PC-9 (cell line): ENCODE measurements around the gene KRTAP10-7. TPM values are rescaled to one million over a fixed set of nuclear protein-coding genes. Genes with fewer than 3 reads are reported as not detected.
"Not testable (repeated sequence)": the region's sequence is repeated elsewhere in the genome, so short reads cannot be mapped to it uniquely, and the experiment has no call there.

Experiments
- BruUV-seq: library from RNA; stranded (reverse); fragments of 400-500 nt; replicated peaks from 2 replicates; lab custom pipeline; 2021; lab: Mats Ljungman, UMichigan
- CTCF ChIA-PET: fragments of 300-600 bp; sonication (Branson Sonifier 250); formaldehyde crosslinking; loops from one replicate; lab custom pipeline; 2022; ENCODE audit warnings: antibody characterized with exemption; lab: Charles Lee
- POLR2A ChIA-PET: fragments of 300-600 bp; sonication (Branson Sonifier 250); formaldehyde crosslinking; loops from one replicate; lab custom pipeline; 2022; ENCODE audit warnings: antibody characterized with exemption; ENCODE audit not compliant: unreplicated experiment; lab: Charles Lee
- DNase-seq, 2 experiments: peaks; one replicate each; pipeline versions ENCODE4 v3.0.0 to v3.0.0-alpha.2; 2015 to 2022; ENCODE audit warnings: mixed read lengths in 1 of 2
- H2AFZ ChIP-seq: fragments of 200-600 bp; sonication (generic); 2 replicates; pipeline ENCODE4 v1.8.1; 2017; ENCODE audit warnings: antibody characterized with exemption
- H3F3A ChIP-seq: fragments of 200-600 bp; sonication (generic); 2 replicates; pipeline ENCODE4 v1.8.1; 2017; ENCODE audit warnings: antibody characterized with exemption, mild to moderate bottlenecking, low read depth; ENCODE audit not compliant: insufficient read depth
- H3K27ac ChIP-seq: fragments of 200-600 bp; sonication (generic); 2 replicates; pipeline ENCODE4 v1.6.1; 2016; ENCODE audit warnings: mixed run types
- H3K27me3 ChIP-seq: fragments of 200-600 bp; sonication (generic); 2 replicates; pipeline ENCODE4 v1.6.1; 2016; ENCODE audit warnings: low read depth, mixed run types; ENCODE audit not compliant: insufficient read depth
- H3K36me3 ChIP-seq: fragments of 200-600 bp; sonication (generic); 2 replicates; pipeline ENCODE4 v1.6.1; 2016; ENCODE audit warnings: low read depth, mixed run types
- H3K4me1 ChIP-seq: fragments of 200-600 bp; sonication (generic); replicated peaks from 2 replicates; pipeline ENCODE4 v1.6.1; 2016; ENCODE audit warnings: mixed run types; ENCODE audit not compliant: insufficient read depth
- H3K4me2 ChIP-seq: fragments of 200-600 bp; sonication (generic); 2 replicates; pipeline ENCODE4 v1.6.1; 2017; ENCODE audit warnings: mixed run types
- H3K4me3 ChIP-seq: fragments of 200-600 bp; sonication (generic); 2 replicates; pipeline ENCODE4 v1.6.1; 2016; ENCODE audit warnings: mixed run types
- H3K79me2 ChIP-seq: fragments of 200-600 bp; sonication (generic); 2 replicates; pipeline ENCODE4 v1.6.1; 2017; ENCODE audit warnings: low read depth, mixed run types
- H3K9me2 ChIP-seq: fragments of 200-600 bp; sonication (generic); 2 replicates; pipeline ENCODE4 v1.8.1; 2017; ENCODE audit warnings: mild to moderate bottlenecking; ENCODE audit not compliant: insufficient read depth
- H3K9me3 ChIP-seq: fragments of 200-600 bp; sonication (generic); 2 replicates; pipeline ENCODE4 v1.8.1; 2016; ENCODE audit warnings: low read depth; ENCODE audit not compliant: insufficient read depth
- H4K20me1 ChIP-seq: fragments of 200-600 bp; sonication (generic); 2 replicates; pipeline ENCODE4 v1.8.1; 2017; ENCODE audit not compliant: insufficient read depth
- EZH2 ChIP-seq: fragments of 200-600 bp; sonication (generic); IDR thresholded peaks from 2 replicates; pipeline ENCODE4 v1.8.0; 2017; ENCODE audit warnings: antibody characterized with exemption, low read depth
- intact Hi-C: fragments of 100-400 bp; cut with micrococcal nuclease; formaldehyde crosslinking; loops from one replicate; pipeline ENCODE4 v1.10.0; 2022; ENCODE audit not compliant: unreplicated experiment
- total RNA-seq: library from RNA; stranded (reverse); gene quantifications from 2 replicates; pipeline ENCODE4 v1.2.3, GENCODE V29; 2021
- TF ChIP-seq, protein P1 (sequence below): fragments of 200-600 bp; sonication (generic); conservative IDR thresholded peaks from 2 replicates; pipeline ENCODE4 v1.6.1; 2017; ENCODE audit warnings: mixed run types, antibody characterized with exemption, mild to moderate bottlenecking, moderate library complexity

Gene KRTAP10-7
- total RNA-seq, 1 experiment from 2014 or later = not detected

DNA sequence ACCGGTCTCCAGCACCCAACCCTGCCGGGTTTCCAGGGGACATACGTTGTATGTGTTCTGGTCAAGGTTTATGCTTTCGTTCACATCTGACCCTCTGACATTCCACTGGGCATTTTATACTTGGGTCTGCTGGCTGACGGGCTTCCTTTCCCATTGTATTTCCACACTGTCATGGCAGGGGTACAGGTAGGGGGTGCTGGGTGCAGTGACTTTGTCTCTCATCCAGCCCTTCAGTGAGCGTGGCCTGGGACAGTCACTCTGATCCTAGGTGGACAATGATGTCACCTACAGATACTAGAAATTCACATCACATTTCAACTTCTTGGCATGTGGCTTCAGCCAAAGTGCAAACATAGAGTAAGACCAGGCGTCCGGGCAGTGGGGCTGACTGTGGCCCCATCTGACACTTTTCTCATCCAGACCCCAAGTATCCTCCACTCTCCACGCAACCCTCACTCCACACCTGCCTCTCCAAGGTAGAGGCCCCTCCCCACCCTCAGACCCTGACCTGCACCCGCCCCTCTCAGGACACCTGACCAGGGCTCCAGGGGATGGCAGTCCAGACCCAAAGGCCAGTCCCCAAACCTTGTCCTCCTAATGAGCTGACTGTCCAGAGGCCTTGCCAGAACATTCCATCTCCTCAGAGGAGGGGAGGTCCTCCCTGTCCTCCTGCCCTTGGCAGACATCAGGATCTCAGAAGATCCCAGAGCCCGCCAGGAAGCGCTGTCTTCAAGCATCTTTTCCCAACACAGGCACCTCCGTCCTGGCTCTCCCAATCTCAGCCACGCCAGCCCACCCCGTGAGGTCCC is 36.0 kb downstream of the KRTAP10-7 start:
- Histone ChIP-seq H3K4me1 (no peaks in the 10 kb centered on the region), H4K20me1 (no peaks in the 10 kb centered on the region), H3K4me3 (no peak overlapping the region), H3K27me3 (peaks cover 39% of the 10 kb centered on the region), H2AFZ (no peak overlapping the region), H3K4me2 (no peak overlapping the region), H3K79me2 (no peaks in the 10 kb centered on the region), H3K9me2 (no peaks in the 10 kb centered on the region), H3K27ac (no peak overlapping the region), H3K9me3 (no peaks in the 10 kb centered on the region), H3K36me3 (no peaks in the 10 kb centered on the region), H3F3A (no peaks in the 10 kb centered on the region)
- TF ChIP-seq EZH2 = no peak
- TF ChIP-seq, protein P1, sequence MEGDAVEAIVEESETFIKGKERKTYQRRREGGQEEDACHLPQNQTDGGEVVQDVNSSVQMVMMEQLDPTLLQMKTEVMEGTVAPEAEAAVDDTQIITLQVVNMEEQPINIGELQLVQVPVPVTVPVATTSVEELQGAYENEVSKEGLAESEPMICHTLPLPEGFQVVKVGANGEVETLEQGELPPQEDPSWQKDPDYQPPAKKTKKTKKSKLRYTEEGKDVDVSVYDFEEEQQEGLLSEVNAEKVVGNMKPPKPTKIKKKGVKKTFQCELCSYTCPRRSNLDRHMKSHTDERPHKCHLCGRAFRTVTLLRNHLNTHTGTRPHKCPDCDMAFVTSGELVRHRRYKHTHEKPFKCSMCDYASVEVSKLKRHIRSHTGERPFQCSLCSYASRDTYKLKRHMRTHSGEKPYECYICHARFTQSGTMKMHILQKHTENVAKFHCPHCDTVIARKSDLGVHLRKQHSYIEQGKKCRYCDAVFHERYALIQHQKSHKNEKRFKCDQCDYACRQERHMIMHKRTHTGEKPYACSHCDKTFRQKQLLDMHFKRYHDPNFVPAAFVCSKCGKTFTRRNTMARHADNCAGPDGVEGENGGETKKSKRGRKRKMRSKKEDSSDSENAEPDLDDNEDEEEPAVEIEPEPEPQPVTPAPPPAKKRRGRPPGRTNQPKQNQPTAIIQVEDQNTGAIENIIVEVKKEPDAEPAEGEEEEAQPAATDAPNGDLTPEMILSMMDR = no peak
- intact Hi-C loops = no loop called here
- CTCF ChIA-PET = no interaction called here
- DNase-seq = no peak
- no TSS peak for BruUV-seq
- POLR2A ChIA-PET = no interaction called here

DNA sequence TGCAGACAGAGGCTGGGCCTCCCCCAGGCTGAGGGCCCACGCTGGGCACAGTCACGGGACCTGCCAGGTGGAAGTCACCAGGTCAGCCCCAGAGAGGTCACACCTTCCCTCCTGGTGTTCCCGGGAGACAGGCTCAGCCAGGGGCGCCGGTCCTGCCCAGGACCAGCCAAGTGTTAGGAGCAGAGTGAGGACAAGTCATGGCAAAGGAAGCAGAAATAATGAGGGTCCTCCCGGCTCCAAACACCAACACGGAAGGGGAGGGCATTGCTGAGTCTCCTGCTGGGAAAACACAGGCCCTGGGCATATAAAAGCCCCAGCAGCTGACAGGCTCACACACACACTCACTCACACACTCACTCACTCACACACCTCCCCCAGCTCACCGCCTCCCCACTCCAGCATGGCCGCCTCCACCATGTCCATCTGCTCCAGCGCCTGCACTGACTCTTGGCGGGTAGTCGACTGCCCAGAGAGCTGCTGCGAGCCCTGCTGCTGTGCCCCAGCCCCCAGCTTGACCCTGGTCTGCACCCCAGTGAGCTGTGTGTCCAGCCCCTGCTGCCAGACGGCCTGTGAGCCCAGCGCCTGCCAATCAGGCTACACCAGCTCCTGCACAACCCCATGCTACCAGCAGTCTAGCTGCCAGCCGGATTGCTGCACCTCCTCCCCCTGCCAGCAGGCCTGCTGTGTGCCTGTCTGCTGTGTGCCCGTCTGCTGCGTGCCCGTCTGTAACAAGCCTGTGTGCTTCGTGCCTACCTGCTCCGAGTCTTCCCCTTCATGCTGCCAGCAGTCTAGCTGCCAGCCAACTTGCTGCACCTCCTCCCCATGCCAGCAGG is 36.8 kb downstream of the KRTAP10-7 start, which contains the start of gene KRTAP10-10:
Gene KRTAP10-10, plus strand, starts transcription at position 339 of the 833 bp plus-strand sequence. Its CDS starts 62 bp downstream, at position 401.
- DNase-seq = no peak
- Histone ChIP-seq H4K20me1 (no peaks in the 10 kb centered on the region), H3K36me3 (no peaks in the 10 kb centered on the region)

DNA sequence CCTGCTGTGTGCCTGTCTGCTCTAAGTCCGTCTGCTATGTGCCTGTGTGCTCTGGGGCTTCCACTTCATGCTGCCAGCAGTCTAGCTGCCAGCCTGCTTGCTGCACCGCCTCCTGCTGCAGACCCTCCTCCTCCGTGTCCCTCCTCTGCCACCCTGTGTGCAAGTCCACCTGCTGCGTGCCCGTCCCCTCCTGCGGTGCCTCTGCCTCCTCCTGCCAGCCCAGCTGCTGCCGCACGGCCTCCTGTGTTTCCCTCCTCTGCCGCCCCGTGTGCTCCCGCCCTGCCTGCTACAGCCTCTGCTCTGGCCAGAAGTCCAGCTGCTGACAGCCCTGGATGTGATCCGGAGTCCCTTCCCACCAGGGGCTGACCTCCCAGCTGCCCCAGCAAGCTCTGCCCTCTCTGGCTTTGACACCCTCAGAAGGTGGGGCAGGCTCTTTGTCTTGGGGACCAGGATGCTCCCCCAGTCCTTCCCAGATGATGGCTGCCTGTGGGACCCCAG is 37.5 kb downstream of the KRTAP10-7 start:
- POLR2A ChIA-PET, DNase-seq, CTCF ChIA-PET, H3K4me3 ChIP-seq, H3K27ac ChIP-seq, intact Hi-C loops, BruUV-seq, H3K4me2 ChIP-seq, H3F3A ChIP-seq, H3K79me2 ChIP-seq, H3K4me1 ChIP-seq, H3K9me3 ChIP-seq, H2AFZ ChIP-seq, H3K36me3 ChIP-seq, H4K20me1 ChIP-seq, H3K9me2 ChIP-seq: not testable (repeated sequence)
- peaks cover 44% of the 10 kb centered on the region for H3K27me3 ChIP-seq

More for the DNA sequence above, 36.8 kb downstream of the KRTAP10-7 start, which contains the start of gene KRTAP10-10:
- H3K4me2 ChIP-seq = no peak within 1 kb of the TSS
- TF ChIP-seq, protein P1 = no peak
- TF ChIP-seq EZH2 = no peak
- BruUV-seq = no TSS peak
- H3K4me1 ChIP-seq = no peaks in the 10 kb centered on the region
- no peak within 1 kb of the TSS for H3K27ac ChIP-seq
- ChIA-PET CTCF (no interaction called here), POLR2A (no interaction called here)
- no peak within 1 kb of the TSS for H3K4me3 ChIP-seq
- peaks cover 43% of the 10 kb centered on the region for H3K27me3 ChIP-seq
- no peaks in the 10 kb centered on the region for H3K9me3 ChIP-seq
- H2AFZ ChIP-seq = no peak within 1 kb of the TSS
- intact Hi-C loops = no loop called here
- no peaks in the 10 kb centered on the region for H3K9me2 ChIP-seq
- no peaks in the 10 kb centered on the region for H3F3A ChIP-seq
- H3K79me2 ChIP-seq = no peaks in the 10 kb centered on the region

DNA sequence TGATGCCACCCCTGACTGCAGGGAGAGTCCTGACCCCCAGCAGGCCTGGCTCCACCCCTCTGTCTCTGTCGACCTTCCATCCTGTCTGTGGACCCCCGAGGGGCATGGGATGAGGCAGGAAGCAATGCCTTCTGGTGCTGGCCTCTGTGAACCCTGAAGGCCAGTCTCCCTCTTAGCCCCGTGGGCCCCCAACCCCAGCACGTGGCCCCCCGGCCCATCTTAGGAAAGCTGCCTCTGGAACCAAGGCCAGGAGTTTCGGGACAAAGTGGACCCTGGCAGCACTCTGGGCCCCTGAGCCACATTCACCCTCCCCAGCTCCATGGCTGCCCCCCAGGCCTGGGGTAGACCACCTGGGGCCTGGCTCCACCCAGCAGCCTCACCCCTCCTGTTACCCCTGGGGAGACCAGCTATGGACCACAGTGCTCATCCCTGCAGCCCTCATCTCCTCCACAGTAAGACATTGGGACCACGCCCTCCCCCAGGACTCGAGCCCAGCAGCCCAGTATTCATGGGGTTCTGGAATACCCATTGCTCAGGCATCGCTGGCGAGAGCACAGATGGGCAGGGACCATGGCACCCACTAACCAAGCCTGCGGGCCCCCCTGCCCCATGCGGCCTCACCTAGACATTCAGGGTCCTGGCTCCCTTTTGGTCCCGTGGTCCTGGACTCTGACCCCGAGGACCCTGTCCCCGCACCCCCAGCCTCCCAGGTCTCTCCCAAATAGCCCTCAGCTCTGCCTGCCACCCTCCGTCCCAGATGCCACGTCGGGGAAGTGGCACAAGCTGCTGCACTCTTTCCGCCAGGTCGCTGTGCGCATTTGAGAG is 38.3 kb downstream of the KRTAP10-7 start:
- H4K20me1 ChIP-seq, H3K4me1 ChIP-seq, H3K4me2 ChIP-seq, CTCF ChIA-PET, H3K9me3 ChIP-seq, H3F3A ChIP-seq, H3K9me2 ChIP-seq, intact Hi-C loops, H2AFZ ChIP-seq, H3K79me2 ChIP-seq, DNase-seq, H3K27ac ChIP-seq, BruUV-seq, POLR2A ChIA-PET, H3K4me3 ChIP-seq, H3K36me3 ChIP-seq: not testable (repeated sequence)
- H3K27me3 ChIP-seq = peaks cover 44% of the 10 kb centered on the region
